HepG2 (cell line): Measurements from ENCODE around the gene FRMD4A. TPM values are rescaled to one million over a fixed set of nuclear protein-coding genes. Genes with fewer than 3 reads are reported as not detected.

ENCODE experiments used
- ATAC-seq: fragments of 200-7000 bp; cut with Tn5 transposase; 3 replicates; pipeline ENCODE4 v1.9.1; 2020; ENCODE audit warnings: mild to moderate bottlenecking, moderate library complexity
- BruUV-seq: library from RNA; stranded (reverse); fragments of 400-500 nt; replicated peaks from 2 replicates; lab custom pipeline; 2021; lab: Mats Ljungman, UMichigan
- CTCF ChIA-PET: fragments of 300-600 bp; formaldehyde crosslinking; extraction: SDS; loops from one replicate; lab custom pipeline; 2021; ENCODE audit warnings: low total read pairs, inconsistent platforms, low intra/inter-chr PET ratio; lab: Yijun Ruan, JAX
- POLR2A ChIA-PET: fragments of 350-600 bp; sonication (Branson Sonifier 250); formaldehyde crosslinking; loops from one replicate; lab custom pipeline; 2020; ENCODE audit warnings: antibody characterized with exemption, inconsistent platforms; lab: Yijun Ruan, JAX
- DNase-seq: peaks from one replicate; pipeline ENCODE4 v3.0.0-alpha.2; 2015; ENCODE audit warnings: low spot score
- FAIRE-seq: peaks from 3 replicates; lab custom pipeline; 2011; peaks lifted over from hg19 to GRCh38; lab: Jason Lieb, UNC
- H2AFZ ChIP-seq: one replicate; pipeline ENCODE4 v1.6.1; 2011; ENCODE audit warnings: low read length, inconsistent platforms
- H3K27ac ChIP-seq: fragments of 300-600 bp; 3 replicates; pipeline ENCODE4 v1.8.0; 2011; ENCODE audit warnings: mixed run types, mild to moderate bottlenecking, mixed read lengths, low read length, inconsistent platforms; ENCODE audit not compliant: insufficient read depth; ENCODE audit errors: extremely low read length
- H3K27me3 ChIP-seq, 2 experiments: fragments of 200-600 bp in 1 of 2; 2 replicates in 1 of 2; 3 replicates in 1 of 2; pipeline versions ENCODE4 v1.6.0 to v1.8.0; 2011; ENCODE audit warnings: low read length in 2 of 2, mild to moderate bottlenecking in 2 of 2, moderate library complexity in 2 of 2, inconsistent platforms in 1 of 2; ENCODE audit not compliant: insufficient read depth in 2 of 2, control insufficient read depth in 1 of 2
- H3K36me3 ChIP-seq, 2 experiments: fragments of 200-600 bp in 1 of 2; replicated peaks in 1 of 2; 2 replicates in 1 of 2; 3 replicates in 1 of 2; pipeline versions ENCODE4 v1.5.1 to v1.8.0; 2011; ENCODE audit warnings: low read length in 2 of 2, inconsistent platforms in 1 of 2; ENCODE audit not compliant: insufficient read depth in 2 of 2, control insufficient read depth in 1 of 2
- H3K4me1 ChIP-seq: 2 replicates; pipeline ENCODE4 v1.5.1; 2012; ENCODE audit warnings: low read length, inconsistent platforms; ENCODE audit not compliant: insufficient read depth
- H3K4me2 ChIP-seq: 2 replicates; pipeline ENCODE4 v1.6.0; 2011; ENCODE audit warnings: low read depth, low read length, inconsistent platforms
- H3K4me3 ChIP-seq, 3 experiments: fragments of 200-600 bp in 1 of 3; sonication (generic), shearing (Covaris generic) in 1 of 3; replicated peaks in 1 of 3; 2 replicates each; pipeline ENCODE4 v1.5.1; 2011 to 2016; ENCODE audit warnings: low read length in 3 of 3, inconsistent platforms in 2 of 3, low read depth in 2 of 3, mild to moderate bottlenecking in 2 of 3, control low read depth in 1 of 3, mixed read lengths in 1 of 3; ENCODE audit not compliant: insufficient read depth in 1 of 3
- H3K79me2 ChIP-seq: one replicate; pipeline ENCODE4 v1.6.1; 2011; ENCODE audit warnings: low read length, inconsistent platforms; ENCODE audit not compliant: insufficient read depth
- H3K9ac ChIP-seq: 2 replicates; pipeline ENCODE4 v1.6.0; 2011; ENCODE audit warnings: mild to moderate bottlenecking, low read depth, low read length, inconsistent platforms; ENCODE audit not compliant: insufficient read depth
- H3K9me3 ChIP-seq: 2 replicates; pipeline ENCODE4 v1.5.1; 2012; ENCODE audit warnings: mild to moderate bottlenecking, low read length
- H4K20me1 ChIP-seq: 2 replicates; pipeline ENCODE4 v1.6.0; 2011; ENCODE audit warnings: inconsistent platforms, mild to moderate bottlenecking, low read length, moderate library complexity; ENCODE audit not compliant: insufficient read depth
- AHR ChIP-seq: IDR thresholded peaks from 2 replicates; pipeline ENCODE4 v1.6.1; 2018; ENCODE audit warnings: missing genetic modification reagents, missing compliant biosample characterization
- BCL6 ChIP-seq: IDR thresholded peaks from 2 replicates; pipeline ENCODE4 v1.6.1; 2016; ENCODE audit warnings: missing genetic modification reagents, missing compliant biosample characterization
- CBX5 ChIP-seq: sonication (generic); formaldehyde crosslinking; IDR thresholded peaks from 2 replicates; pipeline ENCODE4 v1.4.0; 2020; ENCODE audit warnings: missing genetic modification reagents, borderline replicate concordance
- CHD2 ChIP-seq: IDR thresholded peaks from 2 replicates; pipeline ENCODE4 v1.6.1; 2011; ENCODE audit warnings: low read depth, low read length, improper control_type of control experiment
- DMAP1 ChIP-seq: IDR thresholded peaks from 2 replicates; pipeline ENCODE4 v1.6.1; 2016
- HES4 ChIP-seq: sonication (generic); formaldehyde crosslinking; IDR thresholded peaks from 2 replicates; pipeline ENCODE4 v1.9.0; 2021; ENCODE audit warnings: mild to moderate bottlenecking, missing genetic modification reagents, borderline replicate concordance
- NFIB ChIP-seq: sonication (generic); formaldehyde crosslinking; IDR thresholded peaks from 2 replicates; pipeline ENCODE4 v1.9.0; 2021; ENCODE audit warnings: missing genetic modification reagents, mild to moderate bottlenecking, borderline replicate concordance
- SOX5 ChIP-seq: IDR thresholded peaks from 2 replicates; pipeline ENCODE4 v1.6.1; 2016; ENCODE audit warnings: borderline replicate concordance
- TAF1 ChIP-seq: sonication (generic); formaldehyde crosslinking; IDR thresholded peaks from 2 replicates; pipeline ENCODE4 v1.4.0; 2020; ENCODE audit warnings: missing genetic modification reagents
- ZNF660 ChIP-seq: sonication (generic); formaldehyde crosslinking; IDR thresholded peaks from 2 replicates; pipeline ENCODE4 v1.5.1; 2020; ENCODE audit warnings: mild to moderate bottlenecking, low read depth, missing genetic modification reagents, borderline replicate concordance
- WGBS: methylation state at CpG from one replicate; pipeline ENCODE4 v1.1.6; 2017; ENCODE audit warnings: low lambda C conversion rate; 5-methylcytosine and 5-hydroxymethylcytosine counted together
- in situ Hi-C: cut with HindIII; loops from 2 replicates; pipeline ENCODE4 v1.10.0; 2017; ENCODE audit warnings: low pct_unique_long_range_greater_than_20kb; ENCODE audit not compliant: extremely low pct_ligation_motif_present
- intact Hi-C: fragments of 100-400 bp; cut with micrococcal nuclease; formaldehyde crosslinking; loops from one replicate; pipeline ENCODE4 v1.10.0; 2022; ENCODE audit not compliant: unreplicated experiment
- polyA plus RNA-seq, 8 experiments: library from polyadenylated mRNA; depleted of rRNA in 3 of 8; stranded (reverse) in 7 of 8; unstranded in 1 of 8; fragments of >200 nt; fragmentation: Illumina TruSeq in 4 of 8; extraction: Trizol in 4 of 8; gene quantifications; 2 replicates each; pipeline versions ENCODE4 v1.2.1 to v1.2.3, GENCODE V29; 2011 to 2016; ENCODE audit warnings: low read depth in 4 of 8, missing spikeins in 1 of 8, mixed read lengths in 1 of 8; ENCODE audit not compliant: insufficient read depth in 1 of 8
- total RNA-seq, 5 experiments: library from RNA; depleted of rRNA; stranded (reverse); fragments of >200 nt; fragmentation: Illumina TruSeq; extraction: Trizol; gene quantifications; 2 replicates each; pipeline ENCODE4 v1.2.3, GENCODE V29; 2016; ENCODE audit warnings: low read depth in 1 of 5
- TF ChIP-seq, protein P1 (sequence below): sonication (generic); formaldehyde crosslinking; IDR thresholded peaks from 2 replicates; pipeline ENCODE4 v1.4.0; 2020; ENCODE audit warnings: missing genetic modification reagents, borderline replicate concordance
- TF ChIP-seq, protein P2 (sequence below): sonication (generic); formaldehyde crosslinking; IDR thresholded peaks from 2 replicates; pipeline ENCODE4 v1.8.1; 2023; ENCODE audit warnings: missing genetic modification reagents, mild to moderate bottlenecking, borderline replicate concordance

The FRMD4A gene
- total and polyA plus RNA-seq, 2 of the 13 experiments (the other 11 are each of a cell fraction or from before 2014, with no cell fraction given) = 0.09 to 0.26 TPM

DNA sequence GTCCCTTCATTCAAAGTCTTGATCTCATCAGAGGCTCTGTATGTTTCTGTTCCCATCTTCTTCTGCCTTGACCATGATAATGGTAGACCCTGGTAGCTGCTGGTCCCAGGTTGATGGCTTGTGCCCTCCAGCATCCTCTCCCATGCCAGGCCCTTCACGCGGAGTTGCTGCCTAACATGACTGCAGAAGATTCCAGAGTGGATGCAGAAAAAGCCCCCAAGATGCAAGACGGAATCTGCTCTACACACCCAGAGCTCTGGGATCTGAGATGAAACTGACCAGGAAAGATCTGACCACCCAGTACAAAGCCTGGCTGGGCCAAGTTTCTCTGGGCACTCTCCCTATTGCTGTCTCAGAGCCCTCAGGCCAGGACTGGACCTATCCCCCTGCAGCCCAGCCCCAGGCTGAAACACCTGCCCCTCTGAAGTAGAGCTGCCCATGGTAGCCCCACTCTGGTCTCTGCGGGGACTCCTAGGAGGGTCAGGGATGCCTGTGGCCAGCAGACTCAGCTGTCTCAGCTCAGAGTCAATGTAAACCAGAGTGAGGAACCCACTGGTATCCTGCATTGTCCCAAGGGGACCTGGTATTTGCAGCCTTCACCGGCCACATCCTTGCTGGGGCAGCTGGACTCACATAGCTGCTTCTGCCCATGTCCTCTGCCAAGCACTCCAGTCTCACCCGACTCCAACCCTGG lies 9.5 kb upstream of the FRMD4A start:
- in situ Hi-C loops (no loop called here), intact Hi-C loops (no loop called here)
- H3K4me2 ChIP-seq = no peak overlapping the region
- no peaks in the 10 kb centered on the region for H3K36me3 ChIP-seq
- no peaks in the 10 kb centered on the region for H3K4me1 ChIP-seq
- no TSS peak for BruUV-seq
- ChIA-PET POLR2A (no interaction called here), CTCF (no interaction called here)
- 0% methylated on average over 1 of the region's 6 CpGs for WGBS
- H3K79me2 ChIP-seq = no peaks in the 10 kb centered on the region
- no peak overlapping the region for H3K4me3 ChIP-seq
- no peak for ATAC-seq
- H2AFZ ChIP-seq = no peak overlapping the region
- no peaks in the 10 kb centered on the region for H4K20me1 ChIP-seq
- no peak for DNase-seq
- TF ChIP-seq NFIB (CRISPR knock-in tag) = no peak
- no peak for TF ChIP-seq BCL6 (CRISPR knock-in tag)
- no peak for TF ChIP-seq DMAP1 (CRISPR knock-in tag)
- TF ChIP-seq AHR = no peak
- no peak for TF ChIP-seq SOX5 (CRISPR knock-in tag)
- no peak for TF ChIP-seq CHD2
- TF ChIP-seq, protein P1, sequence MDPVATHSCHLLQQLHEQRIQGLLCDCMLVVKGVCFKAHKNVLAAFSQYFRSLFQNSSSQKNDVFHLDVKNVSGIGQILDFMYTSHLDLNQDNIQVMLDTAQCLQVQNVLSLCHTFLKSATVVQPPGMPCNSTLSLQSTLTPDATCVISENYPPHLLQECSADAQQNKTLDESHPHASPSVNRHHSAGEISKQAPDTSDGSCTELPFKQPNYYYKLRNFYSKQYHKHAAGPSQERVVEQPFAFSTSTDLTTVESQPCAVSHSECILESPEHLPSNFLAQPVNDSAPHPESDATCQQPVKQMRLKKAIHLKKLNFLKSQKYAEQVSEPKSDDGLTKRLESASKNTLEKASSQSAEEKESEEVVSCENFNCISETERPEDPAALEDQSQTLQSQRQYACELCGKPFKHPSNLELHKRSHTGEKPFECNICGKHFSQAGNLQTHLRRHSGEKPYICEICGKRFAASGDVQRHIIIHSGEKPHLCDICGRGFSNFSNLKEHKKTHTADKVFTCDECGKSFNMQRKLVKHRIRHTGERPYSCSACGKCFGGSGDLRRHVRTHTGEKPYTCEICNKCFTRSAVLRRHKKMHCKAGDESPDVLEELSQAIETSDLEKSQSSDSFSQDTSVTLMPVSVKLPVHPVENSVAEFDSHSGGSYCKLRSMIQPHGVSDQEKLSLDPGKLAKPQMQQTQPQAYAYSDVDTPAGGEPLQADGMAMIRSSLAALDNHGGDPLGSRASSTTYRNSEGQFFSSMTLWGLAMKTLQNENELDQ (CRISPR knock-in tag) = no peak
- no peak for TF ChIP-seq CBX5 (CRISPR knock-in tag)
- TF ChIP-seq ZNF660 (CRISPR knock-in tag) = no peak
- TF ChIP-seq, protein P2, sequence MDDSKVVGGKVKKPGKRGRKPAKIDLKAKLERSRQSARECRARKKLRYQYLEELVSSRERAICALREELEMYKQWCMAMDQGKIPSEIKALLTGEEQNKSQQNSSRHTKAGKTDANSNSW (CRISPR knock-in tag) = no peak
- no peak for TF ChIP-seq TAF1 (CRISPR knock-in tag)
- TF ChIP-seq HES4 (CRISPR knock-in tag) = no peak
- peaks cover 0 to 4% of the 10 kb centered on the region in 2 experiments; a peak in 2 of 5 replicates for H3K27me3 ChIP-seq
- H3K9ac ChIP-seq = no peak overlapping the region
- FAIRE-seq = no peak
- H3K9me3 ChIP-seq = no peaks in the 10 kb centered on the region
- no peak overlapping the region for H3K27ac ChIP-seq
